HPDE6-E6E7 (cell line): Measurements from ENCODE around the gene TEX55.
"Not testable (repeated sequence)": the region's sequence is repeated elsewhere in the genome, so short reads cannot be mapped to it uniquely, and the experiment has no call there.

Experiments used
- DNase-seq: peaks from one replicate; pipeline ENCODE4 v3.0.0; 2011; ENCODE audit warnings: missing footprints; ENCODE audit errors: extremely low spot score

The TEX55 gene

GRCh38 chr3:119145500-119146167, at the start of gene TEX55:
Gene TEX55 (plus strand): TSS chr3:119146165. CDS start chr3:119146190, 25 bp downstream.
- DNase-seq = peak; percentile 60

DNA sequence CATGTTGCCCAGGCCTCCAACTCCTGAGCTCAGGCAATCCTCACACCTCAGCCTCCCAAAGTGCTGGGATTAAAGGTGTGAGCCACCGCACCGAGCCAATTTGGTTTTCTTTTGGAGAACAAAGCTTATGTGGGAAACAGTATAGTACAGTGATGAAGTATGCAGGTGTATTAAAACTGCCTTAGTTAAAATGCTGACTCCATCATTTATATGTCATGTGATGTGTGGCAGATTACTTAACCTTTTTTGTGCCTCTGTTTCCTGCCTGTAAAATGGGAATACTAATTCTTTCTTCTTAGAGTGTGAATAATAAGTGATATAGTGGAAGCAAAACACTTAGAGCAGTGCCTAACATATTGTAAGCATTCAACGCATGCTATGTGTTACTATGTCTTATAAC, 48.0 kb upstream of the TEX55 start:
- DNase-seq = no peak

DNA sequence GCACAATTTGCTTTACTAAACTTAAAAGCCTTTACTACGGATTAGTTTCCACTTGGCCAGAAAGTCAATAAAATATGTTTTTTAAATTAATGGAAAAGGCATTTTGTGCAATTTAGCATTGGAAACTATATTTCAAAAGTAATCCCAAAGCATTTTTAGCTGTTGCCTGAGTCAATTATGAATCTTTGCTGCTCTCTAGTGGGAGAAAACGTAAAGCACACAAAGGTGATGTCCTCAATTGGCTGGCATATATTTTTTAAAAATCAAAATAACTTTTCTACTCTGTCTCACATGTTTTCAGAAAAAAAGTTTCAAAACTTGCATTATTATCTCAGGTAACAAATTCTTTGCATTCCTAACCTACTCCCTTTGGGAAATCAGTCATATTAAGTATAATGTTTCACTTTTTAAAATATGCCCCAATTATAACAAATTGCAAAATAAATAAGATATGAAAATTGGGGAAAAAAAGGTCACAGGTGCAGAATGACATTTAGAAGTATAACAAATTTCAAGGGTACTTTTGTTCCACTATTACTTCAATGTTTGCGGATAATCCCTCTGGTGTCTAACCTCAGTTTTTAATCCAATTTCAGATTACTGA, 47.2 kb upstream of the TEX55 start:
- peak; percentile 7 for DNase-seq

DNA sequence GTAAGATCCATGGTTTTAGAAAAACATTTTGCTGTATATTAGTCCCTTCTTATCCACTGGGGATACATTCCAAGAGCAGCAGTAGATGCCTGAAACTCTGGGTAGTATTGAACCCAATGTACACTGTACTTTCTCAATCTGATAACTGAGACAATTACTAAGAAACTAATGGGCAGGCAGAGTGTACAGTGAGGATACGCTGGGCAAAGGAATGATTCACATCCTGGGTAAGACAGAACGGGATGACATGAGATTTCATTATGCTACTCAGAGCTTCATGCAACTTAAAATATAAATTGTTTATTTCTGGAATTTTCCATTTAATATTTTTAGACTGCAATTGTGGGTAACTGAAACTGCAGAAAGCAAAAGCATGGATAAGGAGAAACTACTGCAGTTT, 46.2 kb upstream of the TEX55 start:
- no peak for DNase-seq

- DNase-seq = no peak
Observed at GRCh38 chr3:119104031-119104430, 41.9 kb upstream of the TEX55 start.

GRCh38 chr3:119118330-119118729, 27.6 kb upstream of the TEX55 start:
- not testable (repeated sequence) for DNase-seq

DNA sequence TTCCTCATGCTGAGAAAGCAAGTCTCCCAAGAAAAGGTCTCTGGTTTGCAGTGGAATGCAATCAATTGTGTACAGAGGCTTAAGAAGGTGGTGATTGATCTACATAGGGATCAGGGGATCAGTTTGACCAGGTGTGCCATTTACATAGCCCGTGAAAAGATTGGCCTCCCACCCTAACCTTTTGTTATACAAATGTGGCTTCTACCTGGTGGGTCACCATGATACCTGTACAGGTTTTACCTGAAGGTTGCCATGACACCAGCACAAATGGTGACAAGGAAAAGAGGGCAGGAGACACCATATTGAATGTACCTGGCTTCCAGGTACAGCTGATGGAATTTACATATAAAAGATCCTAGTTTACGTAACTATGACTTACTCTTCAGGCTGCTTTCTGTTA, 25.5 kb upstream of the TEX55 start:
- no peak for DNase-seq

GRCh38 chr3:119122350-119122749, 23.6 kb upstream of the TEX55 start:
- no peak for DNase-seq

- no peak for DNase-seq
Observed at GRCh38 chr3:119125342-119125741, 20.6 kb upstream of the TEX55 start.

DNA sequence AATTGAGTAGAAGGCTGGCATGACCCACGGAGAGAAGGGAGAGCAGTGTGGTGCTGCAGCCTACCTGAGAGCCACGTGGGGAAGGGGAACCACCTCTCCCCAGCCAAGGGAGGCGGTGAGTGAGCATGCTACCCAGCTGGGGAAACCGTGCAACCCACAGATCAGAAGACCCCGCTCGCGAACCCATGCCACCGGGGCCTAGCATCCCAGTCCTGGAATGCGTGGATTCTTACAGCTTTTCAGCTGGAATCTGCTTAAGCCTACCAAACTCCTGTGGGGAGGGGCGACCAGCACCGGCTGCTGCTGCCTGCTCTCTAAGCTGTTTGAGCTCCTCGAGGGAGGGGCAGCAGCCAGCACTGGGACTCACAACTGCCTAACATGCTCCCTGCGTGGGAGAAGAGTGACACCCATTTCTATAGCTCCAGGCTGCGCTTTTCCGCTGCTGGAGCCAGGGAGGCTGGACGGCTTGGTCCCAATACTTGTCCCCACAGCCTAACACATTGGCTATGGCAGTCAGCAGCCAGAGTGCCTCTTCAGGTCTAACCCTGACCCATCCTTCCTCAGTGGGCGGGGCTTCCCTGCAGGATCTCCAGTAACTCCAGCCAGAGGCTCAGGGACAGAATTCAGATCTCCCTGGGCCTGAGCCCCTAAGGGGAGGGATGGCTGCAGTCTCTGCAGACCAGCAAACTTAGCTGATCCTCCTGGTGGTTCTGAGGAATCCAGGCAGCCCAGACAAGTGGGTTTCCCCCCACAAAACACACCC, 20.0 kb upstream of the TEX55 start:
- no peak for DNase-seq

DNA sequence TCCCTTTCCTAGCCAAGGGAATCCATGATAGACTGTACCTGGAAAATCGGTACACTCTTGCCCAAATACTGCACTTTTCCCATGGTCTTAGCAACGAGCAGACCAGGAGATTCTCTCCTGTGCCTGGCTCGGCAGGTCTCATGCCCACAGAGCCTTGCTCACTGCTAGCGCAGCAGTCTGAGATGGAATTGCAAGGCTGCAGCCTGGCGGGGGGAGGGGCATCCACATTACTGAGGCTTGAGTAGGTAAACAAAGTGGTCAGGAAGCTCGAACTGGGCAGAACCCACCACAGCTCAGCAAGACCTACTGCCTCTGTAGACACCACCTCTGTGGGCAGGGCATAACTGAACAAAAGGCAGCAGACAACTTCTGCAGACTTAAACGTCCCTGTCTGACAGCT, 15.7 kb upstream of the TEX55 start:
- not testable (repeated sequence) for DNase-seq

- DNase-seq = not testable (repeated sequence)
Observed at GRCh38 chr3:119132291-119132690, 13.7 kb upstream of the TEX55 start.

GRCh38 chr3:119139360-119139759, 6.6 kb upstream of the TEX55 start:
- not testable (repeated sequence) for DNase-seq

GRCh38 chr3:119140466-119140865, 5.5 kb upstream of the TEX55 start:
- no peak for DNase-seq

- DNase-seq = no peak
Observed at GRCh38 chr3:119145128-119145499, 851 bp upstream of the TEX55 start.

DNA sequence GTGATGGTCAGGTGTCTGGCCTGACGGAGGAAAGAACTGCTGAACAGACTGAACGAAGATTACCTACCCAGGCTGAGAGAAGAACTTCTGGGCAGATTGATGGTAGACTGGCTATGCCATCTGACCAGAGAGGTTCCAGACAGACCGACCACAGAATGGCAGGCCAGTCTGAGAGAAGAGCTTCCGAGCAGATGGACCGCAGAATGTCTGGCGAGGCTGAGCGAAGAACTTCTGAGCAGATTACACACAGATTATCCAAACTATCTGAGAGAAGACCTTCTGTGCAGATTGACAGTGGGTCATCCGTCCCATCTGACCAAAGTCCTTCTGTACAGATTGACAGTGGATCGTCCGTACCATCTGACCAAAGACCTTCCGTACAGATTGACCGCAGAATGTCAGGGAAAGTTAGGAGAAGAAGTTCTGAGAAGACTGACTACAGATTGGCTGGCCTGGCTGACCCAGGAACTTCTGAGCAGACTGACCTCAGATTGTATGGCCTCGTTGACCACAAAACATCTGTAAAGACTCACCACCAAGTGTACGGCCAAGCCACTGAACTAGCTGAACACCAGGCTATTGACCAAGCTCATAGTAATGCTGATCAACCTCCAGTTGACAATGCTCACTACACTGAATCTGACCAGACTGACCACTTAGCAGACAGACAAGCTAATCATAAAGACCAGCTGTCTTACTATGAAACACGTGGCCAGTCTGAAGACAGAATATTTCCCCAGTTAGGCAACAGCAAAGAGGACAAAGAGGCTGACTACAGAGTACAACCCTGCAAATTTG, 812 bp downstream of the TEX55 start:
- DNase-seq = no peak

DNA sequence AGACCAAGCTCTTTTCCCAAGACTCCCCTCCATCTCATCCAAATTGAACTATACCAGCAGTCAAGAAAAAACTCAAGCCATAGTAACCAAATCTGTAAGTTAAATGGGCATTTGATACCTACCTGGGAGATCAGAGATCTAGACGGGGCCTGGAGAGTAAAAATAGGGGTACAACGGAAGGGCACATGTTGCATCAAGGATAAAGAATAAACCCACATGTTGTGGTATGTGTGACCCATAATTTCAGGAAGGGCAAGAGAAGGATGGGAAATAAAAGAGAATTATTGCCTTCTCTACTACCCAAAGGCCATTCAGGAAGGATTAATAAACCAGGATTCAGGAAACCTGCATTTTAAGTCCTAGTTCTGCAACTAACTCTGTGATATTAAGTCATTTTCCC, 1.5 kb downstream of the TEX55 start:
- DNase-seq = no peak

- no peak for DNase-seq
Observed at GRCh38 chr3:119148493-119149180, 2.7 kb downstream of the TEX55 start.

- no peak for DNase-seq
Observed at GRCh38 chr3:119149484-119149883, 3.5 kb downstream of the TEX55 start.

- DNase-seq = no peak
Observed at GRCh38 chr3:119156868-119157267, 10.9 kb downstream of the TEX55 start.

GRCh38 chr3:119157971-119158370, 12.0 kb downstream of the TEX55 start:
- DNase-seq = no peak

GRCh38 chr3:119160361-119160760, 14.4 kb downstream of the TEX55 start:
- no peak for DNase-seq
